GM10248 (cell line): ENCODE measurements around the gene EID1.

Source experiments
- CTCF ChIA-PET: fragments of 300-600 bp; sonication (Branson Sonifier 250); formaldehyde crosslinking; extraction: SDS; loops from one replicate; lab custom pipeline; 2021; ENCODE audit warnings: antibody characterized with exemption; lab: Yijun Ruan, JAX
- POLR2A ChIA-PET: fragments of 350-650 bp; sonication (Branson Sonifier 250); formaldehyde crosslinking; extraction: SDS; loops from one replicate; lab custom pipeline; 2020; ENCODE audit warnings: antibody characterized with exemption; lab: Yijun Ruan, JAX
- DNase-seq: peaks from one replicate; pipeline ENCODE4 v3.0.0; 2012; ENCODE audit errors: extremely low spot score
- CTCF ChIP-seq: IDR thresholded peaks from 2 replicates; pipeline ENCODE4 v1.5.1; 2012; ENCODE audit warnings: mild to moderate bottlenecking, low read depth; ENCODE audit errors: extremely low read depth, missing control alignments, control extremely low read depth

The EID1 gene

GRCh38 chr15:48868023-48868422 is 9.9 kb upstream of the EID1 start:
- no peak for DNase-seq
- TF ChIP-seq CTCF: no peak
- ChIA-PET POLR2A (no interaction called here), CTCF (interaction anchor here (1.1 to 1.6 kb wide), 4 partner anchors 9 to 1135 kb away, joined by 3 to 5 read pairs (median 4); partner anchors contain the start of gene FGF7)

- CTCF ChIA-PET: interaction anchor here (1.1 to 1.6 kb wide), 2 partner anchors 10 to 554 kb away, joined by 3 to 5 read pairs; no protein-coding TSS in a partner anchor
- POLR2A ChIA-PET: no interaction called here
- no peak for DNase-seq
- TF ChIP-seq CTCF: no peak
Measured at GRCh38 chr15:48868536-48868935, 9.4 kb upstream of the EID1 start.

- no peak for DNase-seq
- ChIA-PET POLR2A (no interaction called here), CTCF (interaction anchor here (1.4 to 3.1 kb wide), 2 partner anchors 8 to 11 kb away, joined by 4 to 16 read pairs; no protein-coding TSS in a partner anchor)
- TF ChIP-seq CTCF: no peak
Measured at GRCh38 chr15:48869966-48870365, 8.0 kb upstream of the EID1 start.

GRCh38 chr15:48871542-48871941 is 6.4 kb upstream of the EID1 start:
- ChIA-PET CTCF (interaction anchor here (1.4 to 3.1 kb wide), 3 partner anchors 10 to 1132 kb away, joined by 3 to 16 read pairs (median 4); no protein-coding TSS in a partner anchor), POLR2A (no interaction called here)
- no peak for DNase-seq
- TF ChIP-seq CTCF: no peak

- DNase-seq: no peak
- CTCF ChIA-PET: interaction anchor here (3.1 kb wide), 1 partner anchor 11 kb away, joined by 16 read pairs; no protein-coding TSS in a partner anchor
- POLR2A ChIA-PET: no interaction called here
- TF ChIP-seq CTCF: no peak
Measured at GRCh38 chr15:48872632-48873031, 5.3 kb upstream of the EID1 start.

- no peak for TF ChIP-seq CTCF
- DNase-seq: no peak
- ChIA-PET CTCF (interaction anchor here (1.0 to 1.2 kb wide), 3 partner anchors 13 to 1177 kb away, joined by 3 read pairs; no protein-coding TSS in a partner anchor), POLR2A (interaction anchor here (0.6 kb wide), 1 partner anchor 230 kb away, joined by 3 read pairs; the partner anchor contains the start of gene FBN1)
Measured at GRCh38 chr15:48875241-48875960, 2.5 kb upstream of the EID1 start.
